Vagina (tissue), 2 donors: ENCODE data around the gene KCNN3. TPM values are rescaled to one million over a fixed set of nuclear protein-coding genes. Genes with fewer than 3 reads are reported as not detected.

Experiments used
- DNase-seq, 2 donors: peaks; one replicate each; pipeline ENCODE4 v3.0.0-alpha.2; 2017; ENCODE audit errors: extremely low spot score in 2 of 2
- H3K27ac ChIP-seq: fragments of 200-600 bp; sonication (generic); one replicate; pipeline ENCODE4 v1.5.1; 2019
- H3K27me3 ChIP-seq: fragments of 200-600 bp; sonication (generic); one replicate; pipeline ENCODE4 v1.5.1; 2019
- H3K36me3 ChIP-seq, 2 donors: fragments of 200-600 bp; sonication (generic); one replicate each; pipeline ENCODE4 v1.5.1; 2017 to 2019
- H3K4me1 ChIP-seq: fragments of 200-600 bp; sonication (generic); one replicate; pipeline ENCODE4 v1.5.1; 2019
- H3K4me3 ChIP-seq, 2 donors: fragments of 200-600 bp; sonication (generic); 1 replicate in 1 of 2; 2 replicates in 1 of 2; pipeline ENCODE4 v1.5.1; 2016 to 2019
- H3K9me3 ChIP-seq: fragments of 200-600 bp; sonication (generic); one replicate; pipeline ENCODE4 v1.5.1; 2019
- CTCF ChIP-seq, 3 experiments: fragments of 450-650 bp in 2 of 3; fragments of 200-600 bp in 1 of 3; sonication (generic) in 1 of 3; IDR thresholded peaks; one replicate each; pipeline ENCODE4 v1.5.1; 2017 to 2019; ENCODE audit warnings: antibody characterized with exemption in 3 of 3, mild to moderate bottlenecking in 2 of 3, moderate library complexity in 2 of 3
- POLR2A ChIP-seq, 2 donors: fragments of 450-650 bp; IDR thresholded peaks; one replicate each; pipeline ENCODE4 v1.6.1; 2017; ENCODE audit warnings: antibody characterized with exemption in 2 of 2, mild to moderate bottlenecking in 2 of 2, moderate library complexity in 2 of 2
- POLR2AphosphoS5 ChIP-seq, 2 donors: sonication (generic); formaldehyde crosslinking; IDR thresholded peaks; one replicate each; pipeline ENCODE4 v1.9.0; 2017; ENCODE audit warnings: antibody characterized with exemption in 2 of 2, mild to moderate bottlenecking in 2 of 2, low read depth in 1 of 2; ENCODE audit not compliant: insufficient read depth in 1 of 2
- intact Hi-C: fragments of 100-400 bp; cut with DNase I; formaldehyde crosslinking; loops from one replicate; pipeline ENCODE4 v1.15.1; 2023
- total RNA-seq: library from RNA; depleted of rRNA; stranded (reverse); fragments of >200 nt; gene quantifications from one replicate; pipeline ENCODE4 v1.2.3, GENCODE V29; 2016

Gene KCNN3
- total RNA-seq, 1 donor from 2014 or later = 7.4 TPM

GRCh38 chr1:154899041-154899440, 29.0 kb upstream of the KCNN3 start:
- Histone ChIP-seq H3K27ac (no peak overlapping the region), H3K27me3 (no peaks in the 10 kb centered on the region), H3K9me3 (no peaks in the 10 kb centered on the region), H3K4me3 (no peak overlapping the region), H3K36me3 (no peaks in the 10 kb centered on the region), H3K4me1 (no peaks in the 10 kb centered on the region)
- TF ChIP-seq CTCF (IDR thresholded peaks at IDR 0.05) = no peak
- TF ChIP-seq POLR2A (IDR thresholded peaks at IDR 0.05) = no peak
- TF ChIP-seq POLR2AphosphoS5 (IDR thresholded peaks at IDR 0.05; ENCODE audit: insufficient read depth in 1 of 2, low read depth in 1 of 2) = no peak
- DNase-seq = no peak
- intact Hi-C loops = no loop called here

- intact Hi-C loops = no loop called here
- Histone ChIP-seq H3K27me3 (no peaks in the 10 kb centered on the region), H3K4me3 (no peak overlapping the region), H3K4me1 (no peaks in the 10 kb centered on the region), H3K9me3 (no peaks in the 10 kb centered on the region), H3K27ac (no peak overlapping the region), H3K36me3 (no peaks in the 10 kb centered on the region)
- no peak for TF ChIP-seq POLR2A (IDR thresholded peaks at IDR 0.05)
- no peak for TF ChIP-seq CTCF (IDR thresholded peaks at IDR 0.05)
- TF ChIP-seq POLR2AphosphoS5 (IDR thresholded peaks at IDR 0.05; ENCODE audit: insufficient read depth in 1 of 2, low read depth in 1 of 2) = no peak
- no peak for DNase-seq
These were observed 26.7 kb upstream of the KCNN3 start for GRCh38 chr1:154896771-154897286.

- Histone ChIP-seq H3K36me3 (no peaks in the 10 kb centered on the region), H3K4me1 (no peaks in the 10 kb centered on the region), H3K4me3 (no peak overlapping the region), H3K27ac (no peak overlapping the region), H3K27me3 (no peaks in the 10 kb centered on the region), H3K9me3 (no peaks in the 10 kb centered on the region)
- TF ChIP-seq CTCF (IDR thresholded peaks at IDR 0.05) = no peak
- TF ChIP-seq POLR2AphosphoS5 (IDR thresholded peaks at IDR 0.05; ENCODE audit: insufficient read depth in 1 of 2, low read depth in 1 of 2) = no peak
- no peak for TF ChIP-seq POLR2A (IDR thresholded peaks at IDR 0.05)
- no peak for DNase-seq
- intact Hi-C loops = no loop called here
These were observed 25.7 kb upstream of the KCNN3 start for GRCh38 chr1:154895798-154896197.

GRCh38 chr1:154891452-154891851, 21.4 kb upstream of the KCNN3 start:
- DNase-seq = no peak
- intact Hi-C loops = no loop called here
- TF ChIP-seq POLR2AphosphoS5 (IDR thresholded peaks at IDR 0.05; ENCODE audit: insufficient read depth in 1 of 2, low read depth in 1 of 2) = no peak
- no peak for TF ChIP-seq CTCF (IDR thresholded peaks at IDR 0.05)
- no peak for TF ChIP-seq POLR2A (IDR thresholded peaks at IDR 0.05)

GRCh38 chr1:154888757-154889156, 18.7 kb upstream of the KCNN3 start:
- Histone ChIP-seq H3K27ac (no peak overlapping the region), H3K36me3 (no peaks in the 10 kb centered on the region), H3K4me3 (no peak overlapping the region), H3K27me3 (no peaks in the 10 kb centered on the region), H3K4me1 (no peaks in the 10 kb centered on the region), H3K9me3 (no peaks in the 10 kb centered on the region)
- intact Hi-C loops = loop anchor here (10.0 kb wide), 1 partner anchor 224 kb away; no protein-coding TSS in a partner anchor
- TF ChIP-seq CTCF (IDR thresholded peaks at IDR 0.05) (no peak), POLR2A (IDR thresholded peaks at IDR 0.05) (no peak), POLR2AphosphoS5 (IDR thresholded peaks at IDR 0.05; ENCODE audit: insufficient read depth in 1 of 2, low read depth in 1 of 2) (no peak)
- DNase-seq = no peak

More at GRCh38 chr1:154891452-154891851, 21.4 kb upstream of the KCNN3 start:
- no peaks in the 10 kb centered on the region for H3K36me3 ChIP-seq
- no peaks in the 10 kb centered on the region for H3K27me3 ChIP-seq
- no peak overlapping the region for H3K4me3 ChIP-seq
- H3K27ac ChIP-seq = no peak overlapping the region
- H3K4me1 ChIP-seq = no peaks in the 10 kb centered on the region
- H3K9me3 ChIP-seq = no peaks in the 10 kb centered on the region
